Fibroblast of gingiva (primary cell): Measurements from ENCODE around the gene MPRIP.
A peak's percentile ranks its signal among the peaks of the same experiment; 100 is the strongest.
"Not testable (repeated sequence)": the region's sequence is repeated elsewhere in the genome, so short reads cannot be mapped to it uniquely, and the experiment has no call there.

Experiments used
- DNase-seq: peaks from one replicate; pipeline ENCODE4 v3.0.0-alpha.2; 2011; ENCODE audit warnings: low read depth

Gene MPRIP, protein sequence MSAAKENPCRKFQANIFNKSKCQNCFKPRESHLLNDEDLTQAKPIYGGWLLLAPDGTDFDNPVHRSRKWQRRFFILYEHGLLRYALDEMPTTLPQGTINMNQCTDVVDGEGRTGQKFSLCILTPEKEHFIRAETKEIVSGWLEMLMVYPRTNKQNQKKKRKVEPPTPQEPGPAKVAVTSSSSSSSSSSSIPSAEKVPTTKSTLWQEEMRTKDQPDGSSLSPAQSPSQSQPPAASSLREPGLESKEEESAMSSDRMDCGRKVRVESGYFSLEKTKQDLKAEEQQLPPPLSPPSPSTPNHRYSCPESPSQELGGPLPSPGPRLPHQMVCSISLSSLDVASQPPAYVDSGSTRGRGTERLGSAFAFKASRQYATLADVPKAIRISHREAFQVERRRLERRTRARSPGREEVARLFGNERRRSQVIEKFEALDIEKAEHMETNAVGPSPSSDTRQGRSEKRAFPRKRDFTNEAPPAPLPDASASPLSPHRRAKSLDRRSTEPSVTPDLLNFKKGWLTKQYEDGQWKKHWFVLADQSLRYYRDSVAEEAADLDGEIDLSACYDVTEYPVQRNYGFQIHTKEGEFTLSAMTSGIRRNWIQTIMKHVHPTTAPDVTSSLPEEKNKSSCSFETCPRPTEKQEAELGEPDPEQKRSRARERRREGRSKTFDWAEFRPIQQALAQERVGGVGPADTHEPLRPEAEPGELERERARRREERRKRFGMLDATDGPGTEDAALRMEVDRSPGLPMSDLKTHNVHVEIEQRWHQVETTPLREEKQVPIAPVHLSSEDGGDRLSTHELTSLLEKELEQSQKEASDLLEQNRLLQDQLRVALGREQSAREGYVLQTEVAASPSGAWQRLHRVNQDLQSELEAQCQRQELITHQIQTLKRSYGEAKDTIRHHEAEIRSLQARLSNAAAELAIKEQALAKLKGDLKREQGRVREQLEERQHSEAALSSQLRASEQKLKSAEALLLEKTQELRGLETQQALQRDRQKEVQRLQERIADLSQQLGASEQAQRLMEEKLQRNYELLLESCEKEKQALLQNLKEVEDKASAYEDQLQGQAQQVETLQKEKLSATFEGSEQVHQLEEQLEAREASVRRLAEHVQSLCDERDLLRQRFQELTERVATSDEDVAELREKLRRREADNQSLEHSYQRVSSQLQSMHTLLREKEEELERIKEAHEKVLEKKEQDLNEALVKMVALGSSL (N-terminal part only)

DNA sequence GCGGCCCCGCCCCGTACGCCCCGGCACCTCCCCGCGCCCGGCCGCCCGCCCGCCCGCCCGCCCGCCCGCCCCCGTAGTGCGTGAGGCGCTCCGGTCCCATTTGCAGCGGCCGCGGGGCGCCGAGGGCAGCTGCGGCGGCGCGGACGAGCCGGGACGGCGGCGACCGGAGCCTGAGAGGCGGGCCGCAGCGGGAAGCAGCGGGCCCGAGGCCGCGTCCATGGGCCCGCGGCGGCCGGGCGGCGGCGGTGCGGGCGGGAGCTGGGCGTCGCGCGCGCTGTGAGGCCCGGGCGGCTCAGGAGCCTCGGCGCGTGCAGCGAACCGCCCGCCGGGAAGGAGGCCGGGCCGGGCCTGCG lies at the start of gene MPRIP:
MPRIP (plus strand) TSS at position 74 of the 353 bp plus-strand sequence. CDS start 392 bp downstream, outside the sequence.
- no peak for DNase-seq

DNA sequence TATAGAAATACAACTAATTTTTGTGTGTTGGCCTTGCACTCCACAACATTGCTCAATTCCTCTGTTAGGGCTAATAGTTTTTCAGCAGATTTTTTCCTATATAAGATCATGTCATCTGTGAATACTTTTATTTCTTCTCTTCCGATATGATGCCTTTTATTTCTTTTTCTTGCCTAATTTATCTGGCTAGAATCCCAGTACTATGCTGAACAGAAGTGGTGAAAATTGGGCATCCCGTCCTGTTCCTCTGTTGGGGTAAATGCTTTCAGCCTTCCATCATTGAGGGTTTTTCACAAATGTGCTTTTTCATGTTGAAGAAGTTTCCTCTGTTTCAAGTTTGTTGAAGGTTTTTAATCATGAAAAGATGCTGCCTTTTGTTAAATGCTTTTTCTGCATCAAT lies 47.6 kb upstream of the MPRIP start:
- peak; percentile 68 for DNase-seq

DNA sequence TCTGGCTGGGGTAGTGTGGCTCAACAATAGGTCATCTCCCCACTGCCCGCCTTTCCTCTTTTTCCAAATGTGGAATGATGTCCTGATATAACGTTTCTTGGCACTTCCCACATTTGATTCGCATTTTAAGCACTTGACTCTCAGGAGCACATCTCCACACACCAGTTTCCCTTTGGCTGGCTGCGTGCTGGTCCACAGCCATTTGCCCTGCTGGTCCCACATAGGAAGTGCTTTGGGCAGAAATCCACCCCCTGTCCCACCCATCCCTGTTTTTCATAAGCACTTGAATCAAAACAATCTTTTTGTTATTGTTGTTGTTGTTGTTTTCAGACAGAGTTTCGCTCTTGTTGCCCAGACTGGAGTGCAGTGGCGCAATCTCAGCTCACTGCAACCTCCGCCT lies 46.3 kb upstream of the MPRIP start:
- no peak for DNase-seq

DNA sequence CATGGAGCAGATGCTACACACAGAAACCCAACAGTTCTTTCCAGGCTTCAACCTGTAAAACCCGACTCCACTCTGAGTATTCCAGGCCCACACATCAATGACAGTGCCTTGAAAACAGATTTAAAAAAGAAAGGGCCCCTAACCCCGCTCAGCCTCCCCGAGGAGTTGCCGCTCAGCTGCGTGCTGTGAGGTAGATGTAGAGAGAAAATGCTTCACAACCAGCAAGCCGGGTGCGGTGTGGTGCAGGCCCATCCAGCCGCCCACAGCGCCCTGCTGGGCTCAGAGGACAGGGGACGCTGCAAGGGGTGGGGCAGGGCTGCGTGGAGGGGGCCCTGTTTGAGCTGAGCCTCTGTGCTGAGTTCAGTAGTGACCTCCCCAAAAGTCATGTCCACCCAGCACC lies 45.5 kb upstream of the MPRIP start:
- not testable (repeated sequence) for DNase-seq

DNA sequence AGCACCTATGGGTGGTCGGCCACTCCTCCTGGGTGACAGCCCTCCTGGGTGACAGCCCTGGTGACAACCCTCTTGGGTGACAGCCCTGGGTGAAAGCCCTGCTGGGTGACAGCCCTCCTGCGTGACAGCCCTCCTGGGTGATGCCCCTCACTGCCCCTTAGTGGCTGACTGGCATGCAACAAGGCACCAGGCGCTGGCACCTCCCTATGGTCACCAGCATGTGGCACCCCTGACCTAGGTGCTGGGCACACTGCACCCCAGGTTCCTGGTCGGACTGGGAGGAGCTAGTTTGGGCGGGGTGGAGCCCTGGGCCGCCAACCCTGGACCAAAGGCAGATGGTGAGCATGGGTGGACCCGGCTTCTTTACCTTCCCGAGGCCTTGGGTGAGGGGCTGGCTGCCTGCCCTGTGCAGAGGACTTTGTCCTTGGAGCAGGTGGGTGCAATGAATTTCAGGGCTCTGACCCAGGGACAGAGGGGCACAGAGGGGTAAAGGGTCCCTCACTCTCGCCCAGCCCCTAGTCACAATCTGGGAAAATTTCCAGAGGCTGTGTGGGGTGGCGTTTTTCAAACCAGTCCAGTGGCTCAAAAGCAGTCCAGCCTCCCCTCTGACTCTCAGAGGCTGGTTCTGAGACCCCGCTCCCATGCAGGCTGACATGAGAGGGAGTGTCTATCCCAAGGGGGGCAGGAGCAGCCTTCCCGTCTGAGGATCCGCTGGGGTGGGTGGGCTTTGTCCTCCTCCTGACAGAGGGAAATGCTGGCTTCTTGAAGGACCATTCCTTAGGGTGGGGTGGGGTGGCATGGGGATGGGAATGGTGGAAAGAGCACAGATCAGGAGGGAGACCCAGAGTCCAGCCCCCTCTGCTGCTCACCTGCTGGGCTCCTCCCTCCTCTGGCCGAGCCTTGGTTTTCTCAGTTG lies 44.5 kb upstream of the MPRIP start:
- DNase-seq = no peak

DNA sequence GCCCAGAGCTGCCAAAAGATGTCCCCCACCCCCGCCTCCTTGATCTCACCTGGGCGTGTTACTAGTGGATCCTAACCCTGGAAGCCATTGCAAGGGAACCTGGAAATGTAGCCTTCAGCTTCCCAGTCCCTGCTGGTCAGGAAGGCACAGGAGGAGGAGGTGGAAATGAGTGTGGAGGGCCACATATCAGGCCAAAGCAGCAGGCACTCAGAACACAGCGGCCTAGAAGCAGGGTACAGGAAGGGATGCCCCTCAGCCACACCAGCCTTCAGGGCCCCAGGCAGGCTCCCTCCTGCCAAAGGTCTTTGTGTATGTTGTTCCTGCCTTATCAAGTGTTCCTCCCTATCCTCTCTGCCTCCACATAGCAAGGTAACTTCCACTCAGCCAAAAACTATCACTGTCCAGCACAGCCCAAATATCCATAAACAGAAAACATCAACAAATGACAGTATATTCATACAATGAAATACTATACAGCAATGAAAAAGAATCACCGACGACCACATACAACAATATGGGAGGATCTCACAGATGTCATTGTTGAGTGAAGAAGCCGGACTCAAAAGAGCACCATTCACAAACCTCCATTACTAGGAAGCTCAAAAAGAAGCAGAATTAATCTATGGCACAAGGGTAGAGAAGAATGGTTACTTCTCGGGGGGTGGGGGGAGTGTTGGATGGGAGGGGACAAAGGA lies 42.2 kb upstream of the MPRIP start:
- no peak for DNase-seq

DNA sequence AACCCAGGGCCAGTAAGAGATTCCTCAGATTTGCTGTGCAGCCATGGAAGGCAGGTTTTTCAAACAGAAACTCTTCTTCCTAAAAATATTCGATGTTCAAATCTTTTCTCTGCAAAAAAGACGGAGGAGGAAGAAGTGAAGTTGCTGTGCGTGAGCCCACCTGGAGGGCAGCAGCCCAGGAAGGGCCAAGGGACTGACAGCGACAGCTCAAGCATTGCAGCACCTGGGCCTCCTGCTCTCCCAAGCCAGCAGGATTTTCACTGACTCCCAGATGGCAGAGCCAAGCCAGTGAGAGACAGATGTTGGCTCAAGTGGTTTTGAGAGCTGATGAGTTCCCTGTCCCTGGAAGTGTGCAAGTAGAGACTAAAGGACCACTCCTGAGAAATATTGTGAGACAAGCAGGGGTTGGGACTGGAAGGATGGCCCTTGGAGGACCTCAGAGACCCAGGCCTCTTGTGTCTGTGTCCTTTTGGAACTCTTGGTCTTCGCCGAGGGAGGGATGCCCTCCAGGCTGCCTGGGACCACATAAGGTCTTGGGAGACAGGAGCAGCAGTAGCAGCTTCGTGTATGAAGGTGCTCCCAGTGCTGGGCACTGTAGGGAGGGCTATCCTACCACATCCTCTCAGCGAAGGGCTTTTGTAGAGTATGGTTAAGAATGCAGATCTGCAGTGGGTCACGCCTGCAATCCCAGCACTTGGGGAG lies 41.0 kb upstream of the MPRIP start:
- DNase-seq = no peak

DNA sequence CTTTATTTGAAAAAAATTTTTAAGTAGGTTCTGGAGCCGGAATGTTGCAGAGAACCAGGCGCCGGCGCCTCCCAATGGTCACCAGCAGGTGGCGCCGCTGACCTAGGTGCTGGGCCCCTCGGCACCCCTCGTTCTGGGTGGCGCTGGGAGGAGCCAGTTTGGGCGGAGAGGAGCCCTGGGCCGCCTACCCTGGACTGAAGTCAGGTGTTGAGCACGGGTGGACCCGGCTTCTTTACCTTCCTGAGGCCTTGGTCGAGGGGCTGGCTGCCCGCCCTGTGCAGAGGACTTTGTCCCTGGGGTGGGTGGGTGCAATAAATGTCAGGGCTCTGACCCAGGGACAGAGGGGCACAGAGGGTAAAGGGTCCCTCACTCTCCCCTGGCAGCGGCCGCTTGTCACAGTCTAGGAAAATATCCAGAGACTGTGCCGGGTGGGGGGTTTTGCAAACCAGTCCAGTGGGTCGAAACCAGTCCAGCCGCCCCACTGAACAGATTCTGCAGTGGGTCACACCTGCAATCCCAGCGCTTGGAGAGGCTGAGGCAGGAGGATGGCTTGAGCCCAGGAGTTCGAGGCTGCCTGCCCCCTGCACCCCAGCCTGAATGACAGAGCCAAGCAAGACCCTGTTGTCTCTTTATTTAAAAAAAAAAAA lies 40.3 kb upstream of the MPRIP start:
- peak; percentile 49 for DNase-seq

DNA sequence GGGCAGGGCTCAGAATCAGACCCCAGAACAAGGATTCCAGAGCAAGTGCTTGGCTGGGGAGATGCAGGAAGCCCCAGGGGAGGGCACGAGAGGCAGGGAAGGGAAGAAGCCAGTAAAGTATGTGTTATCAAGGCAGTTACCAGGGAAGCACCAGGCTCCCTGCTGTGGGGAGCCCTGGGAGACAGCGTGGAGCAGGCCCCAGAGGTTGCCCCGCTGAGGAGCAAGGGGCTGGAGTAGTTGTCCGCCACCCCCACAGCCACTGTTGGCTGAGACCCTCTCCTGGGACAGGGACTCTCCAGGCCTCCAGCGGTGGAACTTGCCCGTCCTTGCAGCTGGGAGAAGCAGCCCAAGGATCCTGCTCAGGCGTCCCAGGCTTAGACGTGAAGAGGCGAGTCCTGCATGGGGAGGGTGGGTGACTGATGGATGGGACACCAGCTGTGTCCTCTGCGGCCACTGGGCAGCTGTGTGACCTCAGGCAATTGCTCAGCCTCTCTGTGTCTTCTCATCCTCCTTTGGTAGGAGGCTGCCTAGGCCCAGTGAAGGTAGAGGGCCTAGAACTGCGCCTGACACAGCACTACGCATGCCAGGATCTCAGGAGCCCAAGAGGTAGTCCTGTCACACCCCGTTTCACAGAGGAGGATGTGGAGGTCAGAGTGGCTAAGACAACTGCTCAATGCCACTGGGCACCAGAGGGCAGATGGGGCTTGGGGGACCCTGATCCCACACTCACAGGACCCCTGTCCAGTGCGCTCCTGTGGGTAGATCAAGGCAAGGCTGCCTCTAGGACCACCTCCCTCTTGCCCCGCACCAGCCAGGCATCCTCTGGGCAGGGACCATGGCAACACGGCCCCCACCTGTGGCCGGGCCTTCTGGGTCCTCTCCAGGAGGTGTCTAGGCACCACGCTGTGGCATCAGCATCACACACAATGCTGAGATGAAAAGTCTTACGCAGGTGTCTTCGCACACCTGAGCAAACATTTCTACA lies 39.2 kb upstream of the MPRIP start:
- DNase-seq = not testable (repeated sequence)

DNA sequence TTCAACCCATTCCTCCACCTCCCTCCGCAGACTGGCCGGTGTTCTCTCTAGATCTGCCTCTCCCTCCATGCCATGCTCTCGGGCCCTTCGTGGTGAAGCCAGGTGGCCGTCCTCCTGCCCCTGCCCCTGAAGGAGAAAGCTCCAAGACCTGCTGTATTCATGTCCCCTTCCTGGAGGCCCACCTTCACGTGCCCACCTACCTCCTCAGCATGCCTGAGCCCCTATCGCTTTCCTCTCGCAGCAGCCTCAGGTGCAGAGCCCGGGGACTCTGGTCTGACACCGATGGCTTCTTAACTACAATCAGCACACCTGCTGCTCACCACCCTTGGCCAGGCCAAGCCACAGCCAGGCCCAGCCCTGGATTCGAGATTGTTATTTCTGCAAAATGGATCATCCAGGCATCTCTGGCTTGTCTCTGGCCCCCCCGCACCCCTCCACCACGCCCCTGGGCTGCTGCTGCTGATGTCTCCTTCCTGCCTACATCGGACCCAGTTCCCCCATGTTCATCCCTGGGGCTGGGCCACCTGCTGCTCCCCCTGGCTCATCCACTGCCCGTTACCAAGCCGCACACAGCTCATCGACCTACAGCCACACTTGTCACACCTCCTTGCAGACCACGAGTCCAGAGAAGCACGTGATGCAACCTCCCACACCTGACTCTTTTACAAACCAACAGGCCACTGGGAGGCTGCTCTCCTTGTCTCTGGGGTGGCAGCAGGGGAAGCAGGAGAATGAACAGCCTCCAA lies 37.8 kb upstream of the MPRIP start:
- DNase-seq = no peak

DNA sequence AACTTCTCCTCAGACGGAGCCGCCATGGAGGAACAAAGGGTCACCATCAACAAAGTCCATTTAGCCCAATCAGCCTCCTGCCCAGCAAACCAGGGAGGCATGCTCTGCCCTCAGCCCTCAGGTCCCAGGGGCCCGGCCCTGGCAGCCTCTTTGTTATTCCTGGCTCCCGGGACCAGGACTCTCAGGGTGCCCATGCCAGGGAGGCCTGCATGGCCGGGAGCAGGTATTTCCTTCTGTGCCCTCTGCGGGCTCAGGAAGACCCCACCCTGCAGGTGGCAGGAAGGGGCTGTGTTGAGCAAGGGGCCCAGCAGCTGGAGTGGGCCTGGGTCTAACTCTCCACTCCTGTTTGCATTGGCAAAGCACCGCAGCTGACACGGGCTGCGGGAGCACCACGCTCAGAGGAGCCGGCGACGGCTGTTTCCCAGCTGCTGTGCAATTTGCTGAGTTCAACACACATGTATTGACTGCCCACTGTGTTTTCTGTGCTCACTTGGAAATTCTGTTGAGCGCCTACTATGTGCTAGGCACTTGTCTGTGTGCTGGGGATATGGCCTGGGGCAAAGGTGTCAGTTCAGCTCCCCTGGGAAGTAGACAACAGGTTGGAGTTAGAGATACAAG lies 37.2 kb upstream of the MPRIP start:
- not testable (repeated sequence) for DNase-seq

DNA sequence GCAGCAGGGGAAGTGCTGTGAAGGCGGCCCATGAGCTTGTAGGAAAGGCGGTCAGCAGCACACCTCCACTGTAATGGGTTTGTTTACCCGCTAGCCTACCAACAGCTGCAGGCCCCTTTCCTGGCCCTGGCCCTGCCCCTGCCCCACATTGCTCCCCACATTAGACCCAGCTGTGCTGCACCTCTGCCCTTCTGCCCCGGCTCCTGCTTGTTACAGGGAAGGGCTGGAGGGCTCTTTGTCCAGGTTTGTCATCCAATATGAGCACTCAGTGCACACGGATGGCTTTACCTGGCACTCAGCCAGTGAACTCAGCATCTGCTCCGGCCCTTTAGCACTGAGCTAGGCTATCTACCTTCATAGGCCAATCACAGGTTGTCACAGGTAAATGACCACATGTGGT lies 34.4 kb upstream of the MPRIP start:
- DNase-seq = not testable (repeated sequence)

DNA sequence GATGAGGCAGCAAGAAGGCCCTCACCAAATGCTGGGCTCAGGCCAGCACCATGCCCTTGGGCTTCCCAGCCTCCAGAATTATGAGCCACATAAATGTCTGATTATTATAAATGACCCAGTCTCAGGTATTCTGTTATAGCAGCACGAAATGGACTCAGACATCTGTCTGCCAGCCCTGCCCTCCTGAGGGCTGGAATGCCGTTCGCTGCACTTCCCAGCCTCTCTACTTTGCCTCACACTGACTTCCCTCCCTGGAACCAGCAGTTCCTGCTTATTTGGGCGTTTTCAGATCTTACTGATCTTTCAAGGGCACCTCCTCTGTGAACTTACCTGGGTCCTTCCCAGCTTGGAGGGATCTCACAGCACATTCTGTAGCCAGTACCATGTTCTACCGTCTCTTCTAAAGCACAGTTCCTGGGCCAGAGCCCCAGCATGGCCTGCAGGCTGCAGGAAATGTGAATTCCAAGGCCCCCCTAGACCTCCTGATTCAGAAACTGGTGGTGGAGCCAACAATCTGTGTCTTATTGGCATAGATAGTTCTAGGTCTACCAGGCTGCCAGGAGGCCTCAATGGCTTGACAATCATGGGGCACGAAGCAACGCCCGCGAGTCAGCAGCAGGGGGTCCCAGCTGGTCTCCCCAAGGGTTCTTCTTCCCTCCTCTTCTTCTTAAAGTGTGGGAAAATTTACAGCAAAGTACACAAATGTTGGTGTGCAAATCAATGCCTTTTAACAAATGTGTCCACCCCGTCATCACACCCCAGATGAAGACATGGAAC lies 33.4 kb upstream of the MPRIP start:
- DNase-seq = not testable (repeated sequence)

DNA sequence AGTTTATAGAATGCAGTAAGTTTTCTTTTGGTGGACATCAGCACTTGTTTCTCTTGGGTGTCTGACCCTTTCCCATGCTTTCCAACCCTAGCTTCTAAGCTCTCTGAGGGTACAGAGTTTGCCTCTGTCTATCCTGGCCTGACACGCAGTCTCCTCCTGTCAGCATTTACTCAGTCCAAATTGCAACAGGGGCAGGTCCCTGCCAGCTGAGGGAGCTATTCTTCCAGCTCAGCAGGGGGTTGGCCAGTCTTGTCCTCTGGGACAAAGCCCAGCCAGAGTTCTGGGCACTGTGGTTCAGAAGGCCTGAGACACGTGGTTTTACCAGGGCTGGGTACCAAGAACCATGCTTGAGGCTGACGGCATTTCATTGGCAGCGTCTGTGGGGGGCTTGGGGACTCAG lies 32.3 kb upstream of the MPRIP start:
- peak; percentile 34 for DNase-seq

DNA sequence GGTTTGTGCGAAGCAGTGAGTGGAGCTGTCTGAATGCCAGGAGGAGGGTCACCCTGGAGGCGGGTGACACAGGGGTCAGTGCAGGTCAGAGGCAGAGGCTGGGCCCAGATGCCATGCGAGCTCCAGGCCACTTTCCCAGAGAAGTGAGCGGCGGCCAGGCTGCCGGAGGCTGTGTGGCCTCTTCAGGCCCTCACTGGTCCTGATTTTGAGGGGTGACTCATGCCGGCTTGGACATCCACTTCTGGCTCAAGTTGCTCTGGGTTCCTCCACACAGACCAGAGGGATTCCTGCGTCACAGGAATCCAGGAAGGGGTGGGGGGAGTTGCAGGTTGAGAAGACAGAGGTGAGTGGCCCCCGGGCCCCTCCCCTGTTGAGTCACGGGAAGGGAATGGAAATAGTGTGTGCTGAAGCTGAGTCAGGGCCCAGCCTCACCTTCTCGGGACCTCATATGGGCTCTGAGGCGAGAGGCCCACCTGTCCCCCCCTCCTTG lies 31.7 kb upstream of the MPRIP start:
- not testable (repeated sequence) for DNase-seq
